ENCODE data around the gene TMEM86B. TPM values are rescaled to one million over a fixed set of nuclear protein-coding genes. Genes with fewer than 3 reads are reported as not detected.

Gene TMEM86B
- total RNA-seq = 0.44 and 0.73 TPM in 2 replicates

GRCh38 chr19:55228403-55229031 is at the start of gene TMEM86B:
TSS of gene TMEM86B (minus strand) at chr19:55228763. CDS start at chr19:55228741, 22 bp downstream.

GRCh38 chr19:55258828-55259539 is 30.4 kb upstream of the TMEM86B start, which contains the start of gene PPP6R1:
TSS of gene PPP6R1 (minus strand) at chr19:55259017. CDS start at chr19:55247103, 11,914 bp downstream.

GRCh38 chr19:55208880-55209692 is 19.5 kb downstream of the TMEM86B start, which contains the start of gene PTPRH:
TSS of gene PTPRH (minus strand) at chr19:55209501. CDS start at chr19:55209433, 68 bp downstream.

GRCh38 chr19:55179606-55180484 is 48.7 kb downstream of the TMEM86B start, which contains the start of gene SYT5:
TSS of gene SYT5 (minus strand) at chr19:55180289. CDS start at chr19:55179041, 1,248 bp downstream.

Other genes starting within 250 kb of the TMEM86B start
- gene GP6, start 190.5 kb downstream of the TMEM86B start, total RNA-seq = not detected in 2 replicates
- gene RDH13, start 165.6 kb downstream of the TMEM86B start, total RNA-seq = 6.9 and 8.1 TPM in 2 replicates
- 0.34 and 1.2 TPM in 2 replicates for gene EPS8L1, start 152.9 kb downstream of the TMEM86B start, total RNA-seq
- 52.8 and 53.7 TPM in 2 replicates for gene PPP1R12C, start 111.1 kb downstream of the TMEM86B start, total RNA-seq
- gene TNNT1, start 79.6 kb downstream of the TMEM86B start, total RNA-seq = not detected in 2 replicates
- not detected in 2 replicates for gene TNNI3, start 71.0 kb downstream of the TMEM86B start, total RNA-seq
- 0.34 TPM in 1 of 2 replicates, not detected in the other for gene DNAAF3, start 62.1 kb downstream of the TMEM86B start, total RNA-seq
- gene SYT5, start 48.5 kb downstream of the TMEM86B start, total RNA-seq = 0.25 TPM in 1 of 2 replicates, not detected in the other
- gene PTPRH, start 19.3 kb downstream of the TMEM86B start, total RNA-seq = 1.8 and 5.5 TPM in 2 replicates
- gene PPP6R1, start 30.3 kb upstream of the TMEM86B start, total RNA-seq = 36.8 and 38.3 TPM in 2 replicates
- 23.6 and 31.0 TPM in 2 replicates for gene HSPBP1, start 51.3 kb upstream of the TMEM86B start, total RNA-seq
- gene BRSK1, start 55.2 kb upstream of the TMEM86B start, total RNA-seq = 0.94 and 4.6 TPM in 2 replicates
- not detected in 2 replicates for gene TMEM150B, start 96.6 kb upstream of the TMEM86B start, total RNA-seq
- 4.2 and 8.7 TPM in 2 replicates for gene KMT5C, start 111.1 kb upstream of the TMEM86B start, total RNA-seq
- gene COX6B2, start 126.0 kb upstream of the TMEM86B start, total RNA-seq = not detected in 2 replicates
- not detected in 2 replicates for gene GARIN5B, start 134.5 kb upstream of the TMEM86B start, total RNA-seq
- 0.15 and 0.31 TPM in 2 replicates for gene IL11, start 141.7 kb upstream of the TMEM86B start, total RNA-seq
- not detected in 2 replicates for gene TMEM190, start 148.1 kb upstream of the TMEM86B start, total RNA-seq
- gene TMEM238, start 155.5 kb upstream of the TMEM86B start, total RNA-seq = 0.19 and 0.83 TPM in 2 replicates
- 656 and 731 TPM in 2 replicates for gene RPL28, start 157.2 kb upstream of the TMEM86B start, total RNA-seq
- 22.0 and 33.7 TPM in 2 replicates for gene UBE2S, start 179.0 kb upstream of the TMEM86B start, total RNA-seq
- not detected in 2 replicates for gene SHISA7, start 214.5 kb upstream of the TMEM86B start, total RNA-seq
- 84.9 and 94.9 TPM in 2 replicates for gene ISOC2, start 232.9 kb upstream of the TMEM86B start, total RNA-seq
- gene C19orf85, start 236.0 kb upstream of the TMEM86B start, total RNA-seq = not detected in 2 replicates
- 5.8 and 8.5 TPM in 2 replicates for gene ZNF628, start 247.9 kb upstream of the TMEM86B start, total RNA-seq

Measured in cardiac ventricle fibroblast (primary cell).